SK-N-DZ (cell line): ENCODE data around the gene GYG2. TPM values are rescaled to one million over a fixed set of nuclear protein-coding genes. Genes with fewer than 3 reads are reported as not detected.
A peak's percentile ranks its signal among the peaks of the same experiment; 100 is the strongest.
"Not testable (repeated sequence)": the region's sequence is repeated elsewhere in the genome, so short reads cannot be mapped to it uniquely, and the experiment has no call there.

Experiments used
- DNase-seq: peaks from one replicate; pipeline ENCODE4 v3.0.0-alpha.2; 2015; ENCODE audit warnings: low spot score
- polyA plus RNA-seq, 2 experiments: library from polyadenylated mRNA; depleted of rRNA; stranded (reverse); fragments of >200 nt; gene quantifications; 2 replicates each; pipeline ENCODE4 v1.2.3, GENCODE V29; 2014

The GYG2 gene
- 6.2 and 7.3 TPM in 2 replicates for polyA plus RNA-seq (2014; cell fraction: cytosol; rRNA removed)
- 2.9 and 6.5 TPM in 2 replicates for polyA plus RNA-seq (2014; cell fraction: nucleus; rRNA removed)

- DNase-seq = peak; percentile 50
Measured at GRCh38 chrX:2828344-2828958, at the start of gene GYG2. Gene GYG2, plus strand, starts transcription at chrX:2828930. Its CDS starts 1,259 bp downstream, at chrX:2830189.

GRCh38 chrX:2780472-2781225, 48.1 kb upstream of the GYG2 start:
- not testable (repeated sequence) for DNase-seq

GRCh38 chrX:2781226-2781571, 47.5 kb upstream of the GYG2 start:
- no peak for DNase-seq

GRCh38 chrX:2781698-2782097, 47.0 kb upstream of the GYG2 start:
- no peak for DNase-seq

- DNase-seq = no peak
Measured at GRCh38 chrX:2782171-2782570, 46.6 kb upstream of the GYG2 start.

- no peak for DNase-seq
Measured at GRCh38 chrX:2782778-2783177, 46.0 kb upstream of the GYG2 start.

GRCh38 chrX:2784026-2784425, 44.7 kb upstream of the GYG2 start:
- DNase-seq = no peak

GRCh38 chrX:2785538-2785937, 43.2 kb upstream of the GYG2 start:
- no peak for DNase-seq

GRCh38 chrX:2788980-2789379, 39.8 kb upstream of the GYG2 start:
- no peak for DNase-seq

GRCh38 chrX:2789569-2789968, 39.2 kb upstream of the GYG2 start:
- DNase-seq = no peak

GRCh38 chrX:2793752-2794151, 35.0 kb upstream of the GYG2 start:
- DNase-seq = no peak

GRCh38 chrX:2794336-2794735, 34.4 kb upstream of the GYG2 start:
- DNase-seq = no peak

GRCh38 chrX:2796808-2797207, 31.9 kb upstream of the GYG2 start:
- not testable (repeated sequence) for DNase-seq

GRCh38 chrX:2799369-2799768, 29.4 kb upstream of the GYG2 start:
- DNase-seq = no peak

GRCh38 chrX:2799980-2800379, 28.8 kb upstream of the GYG2 start:
- not testable (repeated sequence) for DNase-seq

- no peak for DNase-seq
Measured at GRCh38 chrX:2801223-2801622, 27.5 kb upstream of the GYG2 start.

- not testable (repeated sequence) for DNase-seq
Measured at GRCh38 chrX:2802376-2803090, 26.2 kb upstream of the GYG2 start.

GRCh38 chrX:2803486-2803885, 25.2 kb upstream of the GYG2 start:
- not testable (repeated sequence) for DNase-seq

GRCh38 chrX:2804106-2804843, 24.5 kb upstream of the GYG2 start:
- DNase-seq = not testable (repeated sequence)

GRCh38 chrX:2804858-2805257, 23.9 kb upstream of the GYG2 start:
- DNase-seq = not testable (repeated sequence)

- no peak for DNase-seq
Measured at GRCh38 chrX:2811271-2811670, 17.5 kb upstream of the GYG2 start.
